Caco-2 (cell line): Measurements from ENCODE around the gene PTGIR. TPM values are rescaled to one million over a fixed set of nuclear protein-coding genes. Genes with fewer than 3 reads are reported as not detected.

Experiments used
- BruUV-seq: library from RNA; stranded (reverse); fragments of 400-500 nt; replicated peaks from 2 replicates; lab custom pipeline; 2021; lab: Mats Ljungman, UMichigan
- CTCF ChIA-PET: fragments of 300-600 bp; sonication (Branson Sonifier 250); formaldehyde crosslinking; loops from one replicate; lab custom pipeline; 2022; ENCODE audit warnings: antibody characterized with exemption; lab: Charles Lee
- POLR2A ChIA-PET: fragments of 300-600 bp; sonication (Branson Sonifier 250); formaldehyde crosslinking; loops from one replicate; lab custom pipeline; 2022; ENCODE audit warnings: antibody characterized with exemption; lab: Charles Lee
- DNase-seq, 2 experiments: peaks; one replicate each; pipeline versions ENCODE4 v3.0.0 to v3.0.0-alpha.2; 2020 to 2022
- H3K27me3 ChIP-seq: replicated peaks from 2 replicates; pipeline ENCODE4 v1.6.0; 2011; ENCODE audit warnings: low read length; ENCODE audit not compliant: control insufficient read depth, insufficient read depth
- H3K36me3 ChIP-seq: 2 replicates; pipeline ENCODE4 v1.5.1; 2011; ENCODE audit warnings: low read length; ENCODE audit not compliant: control insufficient read depth, insufficient read depth
- H3K4me1 ChIP-seq: fragments of 250-450 bp; sonication (Bioruptor Pico); 2 replicates; pipeline ENCODE4 v1.5.1; 2020; ENCODE audit warnings: mild to moderate bottlenecking
- H3K4me3 ChIP-seq: 2 replicates; pipeline ENCODE4 v1.5.1; 2011; ENCODE audit warnings: low read depth, mild to moderate bottlenecking, control low read depth, low read length
- H3K9me3 ChIP-seq: fragments of 250-450 bp; sonication (Bioruptor Pico); 2 replicates; pipeline ENCODE4 v1.5.1; 2020; ENCODE audit warnings: mild to moderate bottlenecking, moderate library complexity
- H3K27ac Mint-ChIP-seq: one replicate; pipeline ENCODE4 v1.8.0; 2022; ENCODE audit warnings: mixed read lengths; ENCODE audit not compliant: unreplicated experiment
- H3K27me3 Mint-ChIP-seq: one replicate; pipeline ENCODE4 v1.8.0; 2022; ENCODE audit warnings: mixed read lengths; ENCODE audit not compliant: insufficient read depth, unreplicated experiment
- H3K36me3 Mint-ChIP-seq: one replicate; pipeline ENCODE4 v1.8.0; 2022; ENCODE audit warnings: mild to moderate bottlenecking, mixed read lengths; ENCODE audit not compliant: insufficient read depth, unreplicated experiment
- H3K4me1 Mint-ChIP-seq: one replicate; pipeline ENCODE4 v1.8.0; 2022; ENCODE audit warnings: low read depth, mixed read lengths; ENCODE audit not compliant: unreplicated experiment
- H3K4me3 Mint-ChIP-seq: one replicate; pipeline ENCODE4 v1.8.0; 2022; ENCODE audit warnings: mild to moderate bottlenecking, moderate library complexity, mixed read lengths; ENCODE audit not compliant: unreplicated experiment
- H3K9me3 Mint-ChIP-seq: one replicate; pipeline ENCODE4 v1.8.0; 2022; ENCODE audit warnings: mixed read lengths; ENCODE audit not compliant: unreplicated experiment
- CTCF ChIP-seq, 2 experiments: fragments of 200-600 bp in 1 of 2; IDR thresholded peaks; 1 replicate in 1 of 2; 2 replicates in 1 of 2; pipeline versions ENCODE4 v1.5.1 to v1.8.0; 2011 to 2022; ENCODE audit warnings: antibody characterized with exemption in 1 of 2, control low read depth in 1 of 2, inconsistent platforms in 1 of 2, low read depth in 1 of 2, low read length in 1 of 2, mild to moderate bottlenecking in 1 of 2, moderate library complexity in 1 of 2; ENCODE audit not compliant: insufficient read depth in 1 of 2, severe bottlenecking in 1 of 2, unreplicated experiment in 1 of 2
- intact Hi-C: fragments of 100-400 bp; cut with micrococcal nuclease; formaldehyde crosslinking; loops from one replicate; pipeline ENCODE4 v1.10.0; 2022; ENCODE audit not compliant: unreplicated experiment
- total RNA-seq: library from RNA; stranded (reverse); gene quantifications from 2 replicates; pipeline ENCODE4 v1.2.3, GENCODE V29; 2022

Gene PTGIR
- total RNA-seq, 1 experiment from 2014 or later: not detected

GRCh38 chr19:46644720-46645119 is 19.8 kb upstream of the PTGIR start:
- H3K4me3 Mint-ChIP-seq: no peak overlapping the region
- Histone ChIP-seq H3K4me3 (no peak overlapping the region), H3K36me3 (no peaks in the 10 kb centered on the region), H3K27me3 (no peaks in the 10 kb centered on the region), H3K9me3 (no peaks in the 10 kb centered on the region), H3K4me1 (0 out of 2 replicates have a peak, but pooled peaks cover under 1% of the 10 kb centered on the region)
- POLR2A ChIA-PET: no interaction called here
- H3K9me3 Mint-ChIP-seq: no peaks in the 10 kb centered on the region
- intact Hi-C loops: no loop called here
- H3K27me3 Mint-ChIP-seq: peaks cover 7% of the 10 kb centered on the region
- CTCF ChIA-PET: interaction anchor here (1.4 kb wide), 1 partner anchor 28 kb away, joined by 4 read pairs; no protein-coding TSS in a partner anchor
- no peak for DNase-seq
- TF ChIP-seq CTCF (IDR thresholded peaks at IDR 0.05; ENCODE audit: insufficient read depth in 1 of 2, low read depth in 1 of 2, low read length in 1 of 2, severe bottlenecking in 1 of 2, unreplicated experiment in 1 of 2): no peak
- H3K36me3 Mint-ChIP-seq: no peaks in the 10 kb centered on the region
- no TSS peak for BruUV-seq
- H3K4me1 Mint-ChIP-seq: no peaks in the 10 kb centered on the region
- no peak overlapping the region for H3K27ac Mint-ChIP-seq

GRCh38 chr19:46640656-46641055 is 15.8 kb upstream of the PTGIR start:
- Histone ChIP-seq H3K36me3 (no peaks in the 10 kb centered on the region), H3K9me3 (no peaks in the 10 kb centered on the region), H3K27me3 (no peaks in the 10 kb centered on the region; the same call in 1 of the 2 replicates), H3K4me3 (no peak overlapping the region), H3K4me1 (0 out of 2 replicates have a peak, but pooled peaks cover 5% of the 10 kb centered on the region)
- no peaks in the 10 kb centered on the region for H3K4me1 Mint-ChIP-seq
- no peak for TF ChIP-seq CTCF (IDR thresholded peaks at IDR 0.05; ENCODE audit: insufficient read depth in 1 of 2, low read depth in 1 of 2, low read length in 1 of 2, severe bottlenecking in 1 of 2, unreplicated experiment in 1 of 2)
- POLR2A ChIA-PET: no interaction called here
- H3K9me3 Mint-ChIP-seq: no peaks in the 10 kb centered on the region
- intact Hi-C loops: no loop called here
- CTCF ChIA-PET: no interaction called here
- no peak overlapping the region for H3K27ac Mint-ChIP-seq
- no peaks in the 10 kb centered on the region for H3K36me3 Mint-ChIP-seq
- BruUV-seq: no TSS peak
- H3K27me3 Mint-ChIP-seq: peaks cover 10% of the 10 kb centered on the region
- no peak for DNase-seq
- no peak overlapping the region for H3K4me3 Mint-ChIP-seq

GRCh38 chr19:46639358-46640182 is 14.7 kb upstream of the PTGIR start:
- TF ChIP-seq CTCF (IDR thresholded peaks at IDR 0.05; ENCODE audit: insufficient read depth in 1 of 2, low read depth in 1 of 2, low read length in 1 of 2, severe bottlenecking in 1 of 2, unreplicated experiment in 1 of 2): no peak
- 0 out of 2 replicates have a peak, but pooled peaks cover 5% of the 10 kb centered on the region for H3K4me1 ChIP-seq
- no peaks in the 10 kb centered on the region for H3K36me3 ChIP-seq
- BruUV-seq: no TSS peak
- CTCF ChIA-PET: interaction anchor here (0.9 kb wide), 1 partner anchor 23 kb away, joined by 3 read pairs; no protein-coding TSS in a partner anchor
- no peak for DNase-seq
- no peak overlapping the region for H3K4me3 Mint-ChIP-seq
- intact Hi-C loops: no loop called here
- H3K36me3 Mint-ChIP-seq: no peaks in the 10 kb centered on the region
- H3K4me1 Mint-ChIP-seq: no peaks in the 10 kb centered on the region
- no peaks in the 10 kb centered on the region for H3K9me3 ChIP-seq
- no peak overlapping the region for H3K27ac Mint-ChIP-seq
- peaks cover 14% of the 10 kb centered on the region for H3K27me3 Mint-ChIP-seq
- H3K4me3 ChIP-seq: peak overlapping the region; percentile 37
- no peaks in the 10 kb centered on the region; the same call in 1 of the 2 replicates for H3K27me3 ChIP-seq
- no peaks in the 10 kb centered on the region for H3K9me3 Mint-ChIP-seq
- POLR2A ChIA-PET: interaction anchor here (0.6 kb wide), 1 partner anchor 20 kb away, joined by 6 read pairs; no protein-coding TSS in a partner anchor
